Peyer's patch (tissue), 4 donors: ENCODE results near the gene ZNF273.

Source experiments
- CTCF ChIP-seq, 6 experiments: fragments of 450-650 bp in 4 of 6; fragments of 200-600 bp in 2 of 6; sonication (generic) in 1 of 6; IDR thresholded peaks; one replicate each; pipeline ENCODE4 v1.5.1; 2017 to 2019; ENCODE audit warnings: antibody characterized with exemption in 6 of 6, mild to moderate bottlenecking in 3 of 6, moderate library complexity in 1 of 6
- POLR2A ChIP-seq, 2 donors: fragments of 450-650 bp; IDR thresholded peaks; one replicate each; pipeline ENCODE4 v1.5.1; 2017; ENCODE audit warnings: antibody characterized with exemption in 2 of 2, mild to moderate bottlenecking in 2 of 2, moderate library complexity in 2 of 2

- no peak for TF ChIP-seq CTCF (IDR thresholded peaks at IDR 0.05)
- no peak for TF ChIP-seq POLR2A (IDR thresholded peaks at IDR 0.05)
Observed at GRCh38 chr7:64978497-64979203, 75.6 kb downstream of the ZNF273 start.
